Smooth muscle cell (in vitro differentiated cells): ENCODE data around the gene EREG. TPM values are rescaled to one million over a fixed set of nuclear protein-coding genes. Genes with fewer than 3 reads are reported as not detected.
"Not testable (repeated sequence)": the region's sequence is repeated elsewhere in the genome, so short reads cannot be mapped to it uniquely, and the experiment has no call there.

Experiments
- DNase-seq: peaks from one replicate; lab custom pipeline; 2025; ENCODE audit not compliant: unreplicated experiment; lab: John Stamatoyannopoulos, UW
- H2AFZ ChIP-seq: fragments of 200-600 bp; sonication (generic); 2 replicates; pipeline ENCODE4 v1.6.0; 2016; ENCODE audit warnings: antibody characterized with exemption, low read depth, mild to moderate bottlenecking
- H3F3A ChIP-seq: fragments of 200-600 bp; sonication (generic); 2 replicates; pipeline ENCODE4 v1.6.0; 2017; ENCODE audit warnings: antibody characterized with exemption, low read depth
- H3K27ac ChIP-seq: fragments of 200-600 bp; sonication (generic); 2 replicates; pipeline ENCODE4 v1.5.1; 2016; ENCODE audit warnings: low read depth, mild to moderate bottlenecking
- H3K27me3 ChIP-seq: fragments of 200-600 bp; sonication (generic); 2 replicates; pipeline ENCODE4 v1.6.1; 2016; ENCODE audit warnings: low read depth, mild to moderate bottlenecking
- H3K36me3 ChIP-seq: fragments of 200-600 bp; sonication (generic); 2 replicates; pipeline ENCODE4 v1.5.1; 2016; ENCODE audit warnings: low read depth
- H3K4me1 ChIP-seq: fragments of 200-600 bp; sonication (generic); 2 replicates; pipeline ENCODE4 v1.5.1; 2016; ENCODE audit warnings: low read depth
- H3K4me2 ChIP-seq: fragments of 200-600 bp; sonication (generic); 2 replicates; pipeline ENCODE4 v1.6.0; 2016; ENCODE audit warnings: mild to moderate bottlenecking
- H3K4me3 ChIP-seq: fragments of 200-600 bp; sonication (generic); 2 replicates; pipeline ENCODE4 v1.5.1; 2016; ENCODE audit warnings: mild to moderate bottlenecking
- H3K79me2 ChIP-seq: fragments of 200-600 bp; sonication (generic); 2 replicates; pipeline ENCODE4 v1.6.0; 2016; ENCODE audit warnings: low read depth, mild to moderate bottlenecking
- H3K9ac ChIP-seq: fragments of 200-600 bp; sonication (generic); 2 replicates; pipeline ENCODE4 v1.6.0; 2016; ENCODE audit warnings: low read depth
- H3K9me3 ChIP-seq: fragments of 200-600 bp; sonication (generic); replicated peaks from 2 replicates; pipeline ENCODE4 v1.5.1; 2016; ENCODE audit warnings: low read depth
- H4K20me1 ChIP-seq: fragments of 200-600 bp; sonication (generic); 2 replicates; pipeline ENCODE4 v1.6.0; 2016; ENCODE audit warnings: low read depth
- WGBS: methylation state at CpG from one replicate; pipeline ENCODE4 v1.1.7; 2016; ENCODE audit warnings: low lambda C conversion rate; 5-methylcytosine and 5-hydroxymethylcytosine counted together
- polyA plus RNA-seq: library from polyadenylated mRNA; unstranded; fragments of >200 nt; fragmentation: Nextera tagmentation; extraction: Ambion mirVana; gene quantifications from 2 replicates; pipeline ENCODE4 v1.2.1, GENCODE V29; 2016
- total RNA-seq: library from RNA; depleted of rRNA; stranded (reverse); fragments of >200 nt; gene quantifications from 2 replicates; pipeline ENCODE4 v1.2.3, GENCODE V29; 2014
- TF ChIP-seq, protein P1 (sequence below): fragments of 200-600 bp; sonication (generic); IDR thresholded peaks from 2 replicates; pipeline ENCODE4 v1.5.1; 2017; ENCODE audit warnings: borderline replicate concordance, mild to moderate bottlenecking, antibody characterized with exemption; ENCODE audit not compliant: insufficient read depth, poor library complexity, severe bottlenecking

Gene EREG
- total and polyA plus RNA-seq, 2 experiments from 2014 or later, result 0.55 to 1.9 TPM

DNA sequence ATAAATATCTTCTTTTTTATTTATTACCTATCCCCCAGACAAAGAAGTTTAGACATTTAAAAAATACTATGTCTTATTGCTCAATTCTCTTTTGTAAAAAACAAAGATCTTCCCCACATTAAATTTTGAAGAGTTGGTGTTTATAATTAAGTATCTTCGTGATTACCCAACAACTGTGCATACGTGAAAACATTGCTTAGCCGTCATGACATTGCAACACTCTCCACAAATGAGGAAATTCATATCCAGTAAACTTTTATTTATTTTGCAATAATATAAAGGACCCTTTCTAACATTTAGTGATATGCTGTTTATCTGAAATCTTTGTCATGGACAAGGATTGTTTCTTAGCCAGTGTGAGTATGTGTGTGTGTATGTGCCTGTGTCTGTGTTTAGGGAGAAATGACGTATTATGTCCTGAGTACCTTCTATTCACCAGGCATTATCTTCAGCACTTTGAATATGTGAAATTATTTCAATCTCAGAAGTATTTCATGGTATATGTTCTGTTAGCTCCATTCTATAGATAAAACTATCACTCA is 26.1 kb upstream of the EREG start:
- Histone ChIP-seq H3K36me3 (no peaks in the 10 kb centered on the region), H3K9me3 (no peaks in the 10 kb centered on the region), H3K79me2 (no peaks in the 10 kb centered on the region), H3K9ac (no peak overlapping the region), H3K27me3 (no peaks in the 10 kb centered on the region), H3F3A (no peaks in the 10 kb centered on the region), H3K4me2 (no peak overlapping the region), H3K4me1 (no peaks in the 10 kb centered on the region), H3K4me3 (no peak overlapping the region), H3K27ac (no peak overlapping the region), H2AFZ (no peak overlapping the region), H4K20me1 (no peaks in the 10 kb centered on the region)
- TF ChIP-seq, protein P1, sequence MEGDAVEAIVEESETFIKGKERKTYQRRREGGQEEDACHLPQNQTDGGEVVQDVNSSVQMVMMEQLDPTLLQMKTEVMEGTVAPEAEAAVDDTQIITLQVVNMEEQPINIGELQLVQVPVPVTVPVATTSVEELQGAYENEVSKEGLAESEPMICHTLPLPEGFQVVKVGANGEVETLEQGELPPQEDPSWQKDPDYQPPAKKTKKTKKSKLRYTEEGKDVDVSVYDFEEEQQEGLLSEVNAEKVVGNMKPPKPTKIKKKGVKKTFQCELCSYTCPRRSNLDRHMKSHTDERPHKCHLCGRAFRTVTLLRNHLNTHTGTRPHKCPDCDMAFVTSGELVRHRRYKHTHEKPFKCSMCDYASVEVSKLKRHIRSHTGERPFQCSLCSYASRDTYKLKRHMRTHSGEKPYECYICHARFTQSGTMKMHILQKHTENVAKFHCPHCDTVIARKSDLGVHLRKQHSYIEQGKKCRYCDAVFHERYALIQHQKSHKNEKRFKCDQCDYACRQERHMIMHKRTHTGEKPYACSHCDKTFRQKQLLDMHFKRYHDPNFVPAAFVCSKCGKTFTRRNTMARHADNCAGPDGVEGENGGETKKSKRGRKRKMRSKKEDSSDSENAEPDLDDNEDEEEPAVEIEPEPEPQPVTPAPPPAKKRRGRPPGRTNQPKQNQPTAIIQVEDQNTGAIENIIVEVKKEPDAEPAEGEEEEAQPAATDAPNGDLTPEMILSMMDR, result no peak
- no peak for DNase-seq
- WGBS, result 89% methylated on average over 4 of the region's 4 CpGs

DNA sequence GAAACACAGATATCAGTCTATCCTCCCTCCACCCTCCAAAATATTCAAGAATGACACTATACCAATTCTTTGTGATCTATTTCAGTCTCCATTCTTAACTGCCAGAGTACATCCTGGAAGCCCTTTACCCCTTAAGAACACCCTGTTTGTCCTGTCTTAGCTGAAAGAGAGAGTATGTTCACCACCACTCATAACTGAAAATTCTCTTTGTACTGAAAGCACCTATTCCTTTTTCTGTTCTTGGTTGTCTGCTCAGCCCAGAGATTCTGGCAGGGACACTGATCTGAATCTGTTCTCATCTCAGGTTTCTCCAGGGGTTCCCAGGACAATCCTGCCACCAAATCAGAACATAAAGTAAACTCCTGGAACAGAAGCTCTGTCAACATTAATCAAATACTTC is 25.4 kb upstream of the EREG start:
- Histone ChIP-seq H3K9me3 (no peaks in the 10 kb centered on the region), H3K36me3 (no peaks in the 10 kb centered on the region), H3F3A (no peaks in the 10 kb centered on the region), H3K4me3 (no peak overlapping the region), H3K79me2 (no peaks in the 10 kb centered on the region), H3K27ac (no peak overlapping the region), H3K27me3 (no peaks in the 10 kb centered on the region), H3K4me1 (no peaks in the 10 kb centered on the region), H3K4me2 (no peak overlapping the region), H3K9ac (no peak overlapping the region), H2AFZ (no peak overlapping the region), H4K20me1 (no peaks in the 10 kb centered on the region)
- DNase-seq, result no peak
- TF ChIP-seq, protein P1, result no peak

DNA sequence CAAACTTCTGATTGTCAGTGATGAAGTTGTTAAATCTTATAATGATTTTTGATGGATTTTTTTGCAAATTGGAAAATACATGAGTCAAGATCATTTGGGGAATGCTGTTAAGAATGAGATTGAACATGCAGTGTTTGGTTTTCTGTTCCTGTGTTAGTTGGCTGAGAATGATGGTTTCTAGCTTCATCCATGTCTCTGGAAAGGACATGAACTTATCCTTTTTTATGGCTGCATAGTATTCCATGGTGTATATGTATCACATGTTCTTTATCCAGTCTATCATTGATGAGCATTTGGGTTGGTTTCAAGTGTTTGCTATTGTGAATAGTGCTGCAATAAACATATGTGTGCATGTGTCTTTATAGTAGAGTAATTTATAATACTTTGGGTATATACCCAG is 24.5 kb upstream of the EREG start:
- H3K27ac ChIP-seq, H3K4me2 ChIP-seq, H2AFZ ChIP-seq, H3K9me3 ChIP-seq, H3K79me2 ChIP-seq, H3K4me1 ChIP-seq, H3K9ac ChIP-seq, DNase-seq, H3K27me3 ChIP-seq, H4K20me1 ChIP-seq, H3K36me3 ChIP-seq, H3K4me3 ChIP-seq, H3F3A ChIP-seq: not testable (repeated sequence)

DNA sequence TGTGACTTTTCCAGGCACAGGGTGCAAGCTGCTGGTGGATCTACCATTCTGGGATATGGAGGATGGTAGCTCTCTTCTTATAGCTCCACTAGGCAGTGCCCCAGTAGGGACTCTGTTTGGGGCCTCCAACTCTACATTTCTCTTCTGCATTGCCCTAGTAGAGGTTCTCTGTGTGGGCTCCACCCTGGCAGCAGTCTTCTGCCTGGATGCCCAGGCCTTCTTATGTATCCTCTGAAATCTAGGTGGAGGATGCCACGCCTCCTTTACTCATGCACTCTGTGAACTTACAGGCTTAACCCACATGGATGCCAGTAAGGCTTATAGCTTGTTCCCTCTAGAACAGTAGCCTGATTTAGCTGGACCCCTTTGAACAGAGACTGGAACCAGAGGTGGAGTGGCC is 20.9 kb upstream of the EREG start:
- H3K4me2 ChIP-seq, result no peak overlapping the region
- H3K36me3 ChIP-seq, result no peaks in the 10 kb centered on the region
- TF ChIP-seq, protein P1, result no peak
- no peak overlapping the region for H2AFZ ChIP-seq
- no peaks in the 10 kb centered on the region for H3K4me1 ChIP-seq
- no peaks in the 10 kb centered on the region for H3K9me3 ChIP-seq
- no peak overlapping the region for H3K27ac ChIP-seq
- H3F3A ChIP-seq, result no peaks in the 10 kb centered on the region
- WGBS, result 89% methylated on average over 1 of the region's 1 CpG
- no peak for DNase-seq
- H4K20me1 ChIP-seq, result no peaks in the 10 kb centered on the region
- no peak overlapping the region for H3K4me3 ChIP-seq
- no peaks in the 10 kb centered on the region for H3K27me3 ChIP-seq
- no peaks in the 10 kb centered on the region for H3K79me2 ChIP-seq
- H3K9ac ChIP-seq, result no peak overlapping the region
